ENCODE results near the gene UMAD1.

Gene UMAD1

GRCh38 chr7:7922684-7923385 lies 282.3 kb downstream of the UMAD1 start:
- Histone ChIP-seq H3K36me3 (ENCODE audit: control insufficient read depth, insufficient read depth, low read length) (no peaks in the 10 kb centered on the region), H3K4me1 (ENCODE audit: control insufficient read depth, insufficient read depth, low read length) (peaks cover 27% of the 10 kb centered on the region), H3K9ac (ENCODE audit: low read depth, low read length) (no peak overlapping the region), H3K9me3 (ENCODE audit: control insufficient read depth, insufficient read depth, low read length) (no peaks in the 10 kb centered on the region), H3K27me3 (ENCODE audit: control insufficient read depth, insufficient read depth, low read length) (no peaks in the 10 kb centered on the region), H3K4me3 (ENCODE audit: low read depth, low read length) (no peak overlapping the region)

GRCh38 chr7:7923818-7924217 lies 283.3 kb downstream of the UMAD1 start:
- peaks cover 25% of the 10 kb centered on the region for H3K4me1 ChIP-seq (ENCODE audit: control insufficient read depth, insufficient read depth, low read length)
- H3K36me3 ChIP-seq (ENCODE audit: control insufficient read depth, insufficient read depth, low read length) = no peaks in the 10 kb centered on the region
- H3K4me3 ChIP-seq (ENCODE audit: low read depth, low read length) = no peak overlapping the region
- no peaks in the 10 kb centered on the region for H3K27me3 ChIP-seq (ENCODE audit: control insufficient read depth, insufficient read depth, low read length)
- H3K9me3 ChIP-seq (ENCODE audit: control insufficient read depth, insufficient read depth, low read length) = no peaks in the 10 kb centered on the region
- H3K9ac ChIP-seq (ENCODE audit: low read depth, low read length) = no peak overlapping the region

- Histone ChIP-seq H3K9ac (ENCODE audit: low read depth, low read length) (no peak overlapping the region), H3K9me3 (ENCODE audit: control insufficient read depth, insufficient read depth, low read length) (no peaks in the 10 kb centered on the region), H3K27me3 (ENCODE audit: control insufficient read depth, insufficient read depth, low read length) (no peaks in the 10 kb centered on the region), H3K4me1 (ENCODE audit: control insufficient read depth, insufficient read depth, low read length) (peaks cover 20% of the 10 kb centered on the region), H3K4me3 (ENCODE audit: low read depth, low read length) (no peak overlapping the region), H3K36me3 (ENCODE audit: control insufficient read depth, insufficient read depth, low read length) (no peaks in the 10 kb centered on the region)
These were observed 283.8 kb downstream of the UMAD1 start for GRCh38 chr7:7924303-7924702.

All from iPS-15b (cell line).